K562 (cell line): ENCODE results near the gene DGCR2. TPM values are rescaled to one million over a fixed set of nuclear protein-coding genes. Genes with fewer than 3 reads are reported as not detected.

ENCODE experiments used
- C11orf30 ChIP-seq: fragments of 450-650 bp; IDR thresholded peaks from 2 replicates; pipeline ENCODE4 v1.6.1; 2016; ENCODE audit warnings: low read depth, mild to moderate bottlenecking
- EHMT2 ChIP-seq: fragments of 450-650 bp; IDR thresholded peaks from 2 replicates; pipeline ENCODE4 v1.6.1; 2018; ENCODE audit warnings: antibody characterized with exemption
- ELF2 ChIP-seq: fragments of 250-450 bp; sonication (Bioruptor Pico); IDR thresholded peaks from 2 replicates; pipeline ENCODE4 v1.5.0; 2021; ENCODE audit warnings: mild to moderate bottlenecking
- EP400 ChIP-seq: fragments of 450-650 bp; IDR thresholded peaks from 2 replicates; pipeline ENCODE4 v1.6.1; 2017; ENCODE audit warnings: antibody characterized with exemption, mild to moderate bottlenecking, moderate library complexity
- ERF ChIP-seq: fragments of 450-650 bp; formaldehyde crosslinking; IDR thresholded peaks from 2 replicates; pipeline ENCODE4 v1.4.0; 2020; ENCODE audit warnings: mild to moderate bottlenecking, mixed read lengths
- HMGN3 ChIP-seq: IDR thresholded peaks from 2 replicates; pipeline ENCODE4 v1.6.1; 2011; ENCODE audit warnings: borderline replicate concordance, low read depth, mild to moderate bottlenecking, mixed read lengths, low read length; ENCODE audit not compliant: insufficient read length; ENCODE audit errors: extremely low read depth
- IFI16 ChIP-seq: fragments of 250-450 bp; sonication (Bioruptor Pico); IDR thresholded peaks from 2 replicates; pipeline ENCODE4 v2.1.2; 2022; ENCODE audit warnings: mild to moderate bottlenecking, inconsistent platforms
- KLF6 ChIP-seq: fragments of 250-450 bp; sonication (Bioruptor Pico); IDR thresholded peaks from 2 replicates; pipeline ENCODE4 v1.4.0; 2020; ENCODE audit warnings: mild to moderate bottlenecking, moderate library complexity, borderline replicate concordance
- MTA3 ChIP-seq: fragments of 450-650 bp; formaldehyde crosslinking; IDR thresholded peaks from 2 replicates; pipeline ENCODE4 v1.6.1; 2017; ENCODE audit warnings: mild to moderate bottlenecking, borderline replicate concordance
- PRMT5 ChIP-seq: sonication (generic); formaldehyde crosslinking; IDR thresholded peaks from 2 replicates; pipeline ENCODE4 v1.5.0; 2020; ENCODE audit warnings: missing genetic modification reagents
- RCOR1 ChIP-seq, 2 experiments: IDR thresholded peaks; 2 replicates each; pipeline ENCODE4 v1.6.1; 2012; ENCODE audit warnings: low read depth in 2 of 2, low read length in 2 of 2, borderline replicate concordance in 1 of 2, improper control_type of control experiment in 1 of 2
- SNIP1 ChIP-seq: fragments of 450-650 bp; IDR thresholded peaks from 2 replicates; pipeline ENCODE4 v1.7.1; 2017; ENCODE audit warnings: low read depth, mild to moderate bottlenecking
- XRCC4 ChIP-seq: IDR thresholded peaks from one replicate; pipeline ENCODE4 v1.6.1; 2011; ENCODE audit not compliant: insufficient read depth, insufficient read length; ENCODE audit errors: extremely low read depth
- ZEB2 ChIP-seq: fragments of 450-650 bp; IDR thresholded peaks from 2 replicates; pipeline ENCODE4 v1.6.1; 2016
- ZFP30 ChIP-seq: fragments of 250-450 bp; sonication (Bioruptor Pico); IDR thresholded peaks from 2 replicates; pipeline ENCODE4 v1.8.0; 2022; ENCODE audit warnings: moderate library complexity, mild to moderate bottlenecking, inconsistent platforms, borderline replicate concordance
- ZFP36 ChIP-seq: fragments of 150-350 bp; IDR thresholded peaks from 2 replicates; pipeline ENCODE4 v1.6.1; 2018; ENCODE audit warnings: low read length, low read depth; ENCODE audit not compliant: partially characterized antibody
- ZNF184 ChIP-seq: sonication (generic); formaldehyde crosslinking; IDR thresholded peaks from 2 replicates; pipeline ENCODE4 v1.5.0; 2020; ENCODE audit warnings: missing genetic modification reagents
- ZNF212 ChIP-seq: fragments of 450-650 bp; formaldehyde crosslinking; IDR thresholded peaks from 2 replicates; pipeline ENCODE4 v1.4.0; 2020; ENCODE audit warnings: mild to moderate bottlenecking
- ZNF507 ChIP-seq: conservative IDR thresholded peaks from 2 replicates; pipeline ENCODE4 v1.6.1; 2017; ENCODE audit warnings: missing genetic modification characterization, missing compliant biosample characterization
- polyA plus RNA-seq, 8 experiments: library from polyadenylated mRNA; depleted of rRNA in 4 of 8; stranded (reverse) in 5 of 8; unstranded in 3 of 8; fragments of >200 nt; fragmentation: Nextera tagmentation in 2 of 8; fragmentation: Illumina TruSeq in 1 of 8; extraction: Ambion mirVana in 2 of 8; extraction: Trizol in 1 of 8; gene quantifications; 2 replicates each; pipeline versions ENCODE4 v1.2.1 to v1.2.3, GENCODE V29; 2011 to 2014; ENCODE audit warnings: inconsistent platforms in 1 of 8, missing spikeins in 1 of 8
- total RNA-seq, 7 experiments: library from RNA; depleted of rRNA in 6 of 7; stranded (reverse); fragments of >200 nt in 6 of 7; fragmentation: Illumina TruSeq in 2 of 7; extraction: Trizol in 2 of 7; gene quantifications; 2 replicates each; pipeline versions ENCODE4 v1.2.1 to v1.2.3, GENCODE V29; 2011 to 2021; ENCODE audit warnings: low replicate concordance in 1 of 7
- TF ChIP-seq, protein P1 (sequence below): sonication (generic); formaldehyde crosslinking; IDR thresholded peaks from 2 replicates; pipeline ENCODE4 v1.8.0; 2023; ENCODE audit warnings: missing genetic modification reagents, mild to moderate bottlenecking, borderline replicate concordance
- TF ChIP-seq, protein P2 (sequence below), 2 experiments: fragments of 200-800 bp in 1 of 2; sonication (Bioruptor generic) in 1 of 2; sonication (generic) in 1 of 2; formaldehyde crosslinking in 1 of 2; IDR thresholded peaks in 1 of 2; conservative IDR thresholded peaks in 1 of 2; 2 replicates each; pipeline versions ENCODE4 v1.5.0 to v1.6.1; 2016 to 2020; ENCODE audit warnings: missing compliant biosample characterization in 1 of 2, missing genetic modification characterization in 1 of 2, missing genetic modification reagents in 1 of 2
- TF ChIP-seq, protein P3 (sequence below): fragments of 450-650 bp; IDR thresholded peaks from 2 replicates; pipeline ENCODE4 v1.6.1; 2016; ENCODE audit warnings: low read depth, mild to moderate bottlenecking, moderate library complexity

The DGCR2 gene
- total and polyA plus RNA-seq, 9 of the 15 experiments (the other 6 are each of a cell fraction or from before 2014, with no cell fraction given), result 0.69 to 101 (median 56.4) TPM

DNA sequence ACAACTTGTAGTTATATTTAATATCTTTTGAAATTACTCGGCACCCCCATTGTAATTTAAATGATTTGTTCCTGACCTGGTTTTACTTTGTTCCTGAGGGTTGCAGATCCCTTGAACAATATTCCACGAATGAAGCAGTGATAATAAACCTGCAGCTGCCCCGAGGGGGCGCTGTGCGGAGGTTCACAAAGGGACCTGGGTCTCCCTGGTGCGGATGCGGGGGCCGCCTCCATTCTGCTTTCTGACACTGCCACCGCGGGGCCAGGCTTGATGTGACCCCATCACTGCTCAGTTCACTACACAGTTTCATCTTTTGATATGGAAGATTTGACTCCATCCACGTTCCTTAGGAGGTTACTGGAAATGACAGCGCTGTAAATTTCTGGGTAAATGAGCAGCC is 123.2 kb downstream of the DGCR2 start (continued):
- TF ChIP-seq ZFP36, result peak; percentile 8
- no peak for TF ChIP-seq SNIP1
- no peak for TF ChIP-seq IFI16
- TF ChIP-seq XRCC4, result no peak
- no peak for TF ChIP-seq ZEB2
- TF ChIP-seq ZNF507, result no peak
- TF ChIP-seq EP400, result no peak
- no peak for TF ChIP-seq ZNF212 (CRISPR knock-in tag)
- no peak for TF ChIP-seq PRMT5
- TF ChIP-seq ERF (CRISPR knock-in tag), result no peak
- TF ChIP-seq ZNF184 (CRISPR knock-in tag), result no peak
- no peak for TF ChIP-seq HMGN3
- TF ChIP-seq, protein P1, sequence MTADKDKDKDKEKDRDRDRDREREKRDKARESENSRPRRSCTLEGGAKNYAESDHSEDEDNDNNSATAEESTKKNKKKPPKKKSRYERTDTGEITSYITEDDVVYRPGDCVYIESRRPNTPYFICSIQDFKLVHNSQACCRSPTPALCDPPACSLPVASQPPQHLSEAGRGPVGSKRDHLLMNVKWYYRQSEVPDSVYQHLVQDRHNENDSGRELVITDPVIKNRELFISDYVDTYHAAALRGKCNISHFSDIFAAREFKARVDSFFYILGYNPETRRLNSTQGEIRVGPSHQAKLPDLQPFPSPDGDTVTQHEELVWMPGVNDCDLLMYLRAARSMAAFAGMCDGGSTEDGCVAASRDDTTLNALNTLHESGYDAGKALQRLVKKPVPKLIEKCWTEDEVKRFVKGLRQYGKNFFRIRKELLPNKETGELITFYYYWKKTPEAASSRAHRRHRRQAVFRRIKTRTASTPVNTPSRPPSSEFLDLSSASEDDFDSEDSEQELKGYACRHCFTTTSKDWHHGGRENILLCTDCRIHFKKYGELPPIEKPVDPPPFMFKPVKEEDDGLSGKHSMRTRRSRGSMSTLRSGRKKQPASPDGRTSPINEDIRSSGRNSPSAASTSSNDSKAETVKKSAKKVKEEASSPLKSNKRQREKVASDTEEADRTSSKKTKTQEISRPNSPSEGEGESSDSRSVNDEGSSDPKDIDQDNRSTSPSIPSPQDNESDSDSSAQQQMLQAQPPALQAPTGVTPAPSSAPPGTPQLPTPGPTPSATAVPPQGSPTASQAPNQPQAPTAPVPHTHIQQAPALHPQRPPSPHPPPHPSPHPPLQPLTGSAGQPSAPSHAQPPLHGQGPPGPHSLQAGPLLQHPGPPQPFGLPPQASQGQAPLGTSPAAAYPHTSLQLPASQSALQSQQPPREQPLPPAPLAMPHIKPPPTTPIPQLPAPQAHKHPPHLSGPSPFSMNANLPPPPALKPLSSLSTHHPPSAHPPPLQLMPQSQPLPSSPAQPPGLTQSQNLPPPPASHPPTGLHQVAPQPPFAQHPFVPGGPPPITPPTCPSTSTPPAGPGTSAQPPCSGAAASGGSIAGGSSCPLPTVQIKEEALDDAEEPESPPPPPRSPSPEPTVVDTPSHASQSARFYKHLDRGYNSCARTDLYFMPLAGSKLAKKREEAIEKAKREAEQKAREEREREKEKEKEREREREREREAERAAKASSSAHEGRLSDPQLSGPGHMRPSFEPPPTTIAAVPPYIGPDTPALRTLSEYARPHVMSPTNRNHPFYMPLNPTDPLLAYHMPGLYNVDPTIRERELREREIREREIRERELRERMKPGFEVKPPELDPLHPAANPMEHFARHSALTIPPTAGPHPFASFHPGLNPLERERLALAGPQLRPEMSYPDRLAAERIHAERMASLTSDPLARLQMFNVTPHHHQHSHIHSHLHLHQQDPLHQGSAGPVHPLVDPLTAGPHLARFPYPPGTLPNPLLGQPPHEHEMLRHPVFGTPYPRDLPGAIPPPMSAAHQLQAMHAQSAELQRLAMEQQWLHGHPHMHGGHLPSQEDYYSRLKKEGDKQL, result no peak
- no peak for TF ChIP-seq C11orf30
- peak in 1 of 2 experiments; percentile 74; a peak in 1 of 4 replicates for TF ChIP-seq RCOR1 (IDR thresholded peaks at IDR 0.05; ENCODE audit: borderline replicate concordance in 1 of 2, low read depth in 2 of 2, low read length in 2 of 2)
- TF ChIP-seq, protein P2, sequence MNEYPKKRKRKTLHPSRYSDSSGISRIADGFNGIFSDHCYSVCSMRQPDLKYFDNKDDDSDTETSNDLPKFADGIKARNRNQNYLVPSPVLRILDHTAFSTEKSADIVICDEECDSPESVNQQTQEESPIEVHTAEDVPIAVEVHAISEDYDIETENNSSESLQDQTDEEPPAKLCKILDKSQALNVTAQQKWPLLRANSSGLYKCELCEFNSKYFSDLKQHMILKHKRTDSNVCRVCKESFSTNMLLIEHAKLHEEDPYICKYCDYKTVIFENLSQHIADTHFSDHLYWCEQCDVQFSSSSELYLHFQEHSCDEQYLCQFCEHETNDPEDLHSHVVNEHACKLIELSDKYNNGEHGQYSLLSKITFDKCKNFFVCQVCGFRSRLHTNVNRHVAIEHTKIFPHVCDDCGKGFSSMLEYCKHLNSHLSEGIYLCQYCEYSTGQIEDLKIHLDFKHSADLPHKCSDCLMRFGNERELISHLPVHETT (CRISPR knock-in tag; conservative IDR thresholded peaks at IDR 0.05 in 1 of 2, IDR thresholded peaks at IDR 0.05 in 1 of 2), result 0 out of 4 replicates have a peak, but pooled peaks of 1 of the 2 experiments have one; percentile 44
- no peak for TF ChIP-seq ELF2 (CRISPR knock-in tag)
- TF ChIP-seq KLF6, result no peak
- no peak for TF ChIP-seq ZFP30 (CRISPR knock-in tag)
- TF ChIP-seq, protein P3, sequence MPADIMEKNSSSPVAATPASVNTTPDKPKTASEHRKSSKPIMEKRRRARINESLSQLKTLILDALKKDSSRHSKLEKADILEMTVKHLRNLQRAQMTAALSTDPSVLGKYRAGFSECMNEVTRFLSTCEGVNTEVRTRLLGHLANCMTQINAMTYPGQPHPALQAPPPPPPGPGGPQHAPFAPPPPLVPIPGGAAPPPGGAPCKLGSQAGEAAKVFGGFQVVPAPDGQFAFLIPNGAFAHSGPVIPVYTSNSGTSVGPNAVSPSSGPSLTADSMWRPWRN, result no peak
- TF ChIP-seq MTA3, result 0 out of 2 replicates have a peak, but pooled peaks have one; percentile 14
- no peak for TF ChIP-seq EHMT2
